Spleen (tissue), 7 donors: ENCODE data around the gene GAB3.

Experiments
- POLR2A ChIP-seq, 3 donors: fragments of 450-650 bp; IDR thresholded peaks; one replicate each; pipeline ENCODE4 v1.5.1; 2017; ENCODE audit warnings: antibody characterized with exemption in 3 of 3, mild to moderate bottlenecking in 1 of 3
- TF ChIP-seq, protein P1 (sequence below), 11 experiments: fragments of 200-600 bp in 7 of 11; fragments of 450-650 bp in 4 of 11; sonication (generic) in 4 of 11; IDR thresholded peaks in 8 of 11; conservative IDR thresholded peaks in 3 of 11; 1 replicate in 7 of 11; 2 replicates in 4 of 11; pipeline versions ENCODE4 v1.4.0 to v1.8.0; 2016 to 2021; ENCODE audit warnings: antibody characterized with exemption in 11 of 11, inconsistent platforms in 4 of 11, mild to moderate bottlenecking in 1 of 11
- donor health status: DM: no; HTN: no; CAD: no; lungs with moderate emphysema.
- donor health status: DM: no; HTN: no; CAD: no.
- donor health status: DM: no; HTN: no; CAD: no.

DNA sequence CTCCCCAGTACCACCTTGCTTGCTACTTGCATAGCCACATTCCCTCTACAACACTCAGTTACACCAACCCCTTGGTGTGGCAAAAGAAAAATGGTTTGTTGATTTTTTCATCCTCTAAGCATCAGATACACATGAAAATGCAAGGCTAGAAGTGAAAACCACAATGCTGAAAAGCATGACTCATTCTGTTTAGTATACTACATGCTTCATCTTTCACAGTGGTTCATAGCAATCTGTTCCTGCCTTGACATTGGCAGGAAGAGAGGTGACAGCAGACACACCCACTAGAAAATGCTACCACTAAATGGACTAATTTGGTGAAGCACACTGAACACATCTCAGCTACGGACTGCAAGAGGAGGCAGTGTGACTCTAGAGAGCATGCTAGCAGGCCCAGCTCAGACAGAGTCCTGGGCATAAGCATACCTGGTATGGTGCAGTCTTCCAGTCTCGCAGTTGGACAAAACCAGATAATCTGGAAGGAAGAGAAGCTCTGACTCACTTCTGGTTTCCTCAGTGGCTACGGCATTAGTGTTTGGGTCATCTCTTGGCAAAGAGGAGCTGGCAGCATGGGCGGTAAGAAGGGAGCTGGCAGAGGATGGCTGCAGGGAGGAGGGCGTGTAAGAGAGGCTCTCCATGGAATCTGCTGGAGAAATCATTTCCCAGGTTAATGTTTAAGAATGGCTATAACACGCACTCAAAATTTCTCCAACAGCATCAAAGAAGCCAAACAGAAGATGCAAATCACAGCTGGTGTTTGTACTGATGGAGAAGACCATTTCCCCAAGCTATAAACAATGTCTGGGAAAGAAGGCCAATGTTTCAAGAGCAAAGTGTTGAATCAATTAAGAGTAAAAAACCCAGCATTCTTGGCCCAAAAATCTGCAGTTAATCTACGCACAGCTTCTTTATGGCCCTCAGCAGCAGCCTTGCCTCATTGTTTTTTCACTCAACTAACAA, 37.8 kb downstream of the GAB3 start:
- TF ChIP-seq POLR2A (IDR thresholded peaks at IDR 0.05): no peak
- TF ChIP-seq, protein P1, sequence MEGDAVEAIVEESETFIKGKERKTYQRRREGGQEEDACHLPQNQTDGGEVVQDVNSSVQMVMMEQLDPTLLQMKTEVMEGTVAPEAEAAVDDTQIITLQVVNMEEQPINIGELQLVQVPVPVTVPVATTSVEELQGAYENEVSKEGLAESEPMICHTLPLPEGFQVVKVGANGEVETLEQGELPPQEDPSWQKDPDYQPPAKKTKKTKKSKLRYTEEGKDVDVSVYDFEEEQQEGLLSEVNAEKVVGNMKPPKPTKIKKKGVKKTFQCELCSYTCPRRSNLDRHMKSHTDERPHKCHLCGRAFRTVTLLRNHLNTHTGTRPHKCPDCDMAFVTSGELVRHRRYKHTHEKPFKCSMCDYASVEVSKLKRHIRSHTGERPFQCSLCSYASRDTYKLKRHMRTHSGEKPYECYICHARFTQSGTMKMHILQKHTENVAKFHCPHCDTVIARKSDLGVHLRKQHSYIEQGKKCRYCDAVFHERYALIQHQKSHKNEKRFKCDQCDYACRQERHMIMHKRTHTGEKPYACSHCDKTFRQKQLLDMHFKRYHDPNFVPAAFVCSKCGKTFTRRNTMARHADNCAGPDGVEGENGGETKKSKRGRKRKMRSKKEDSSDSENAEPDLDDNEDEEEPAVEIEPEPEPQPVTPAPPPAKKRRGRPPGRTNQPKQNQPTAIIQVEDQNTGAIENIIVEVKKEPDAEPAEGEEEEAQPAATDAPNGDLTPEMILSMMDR (IDR thresholded peaks at IDR 0.05 in 8 of 11, conservative IDR thresholded peaks at IDR 0.05 in 3 of 11): no peak
